ENCODE data around the gene ADGRB3. TPM values are rescaled to one million over a fixed set of nuclear protein-coding genes. Genes with fewer than 3 reads are reported as not detected.

ADGRB3 gene
- total RNA-seq, 1 donor from 2014 or later = 0.20 TPM

GRCh38 chr6:69135927-69136326, 500.8 kb downstream of the ADGRB3 start:
- no peak for ATAC-seq

GRCh38 chr6:69138148-69138547, 503.1 kb downstream of the ADGRB3 start:
- ATAC-seq = no peak

- no peak for ATAC-seq
Measured at GRCh38 chr6:69138893-69139494, 503.9 kb downstream of the ADGRB3 start.

- no peak for ATAC-seq
Measured at GRCh38 chr6:69145062-69145461, 510.0 kb downstream of the ADGRB3 start.

- ATAC-seq = no peak
Measured at GRCh38 chr6:69146385-69146784, 511.3 kb downstream of the ADGRB3 start.

GRCh38 chr6:69155467-69155866, 520.4 kb downstream of the ADGRB3 start:
- ATAC-seq = no peak

- no peak for ATAC-seq
Measured at GRCh38 chr6:69162811-69163210, 527.7 kb downstream of the ADGRB3 start.

GRCh38 chr6:69164564-69165229, 529.6 kb downstream of the ADGRB3 start:
- no peak for ATAC-seq

GRCh38 chr6:69179681-69180080, 544.6 kb downstream of the ADGRB3 start:
- peak; percentile 59 for ATAC-seq

- ATAC-seq = peak; percentile 67
Measured at GRCh38 chr6:69180361-69181067, 545.4 kb downstream of the ADGRB3 start.

GRCh38 chr6:69181964-69182363, 546.9 kb downstream of the ADGRB3 start:
- ATAC-seq = no peak

GRCh38 chr6:69185276-69185675, 550.2 kb downstream of the ADGRB3 start:
- no peak for ATAC-seq

- ATAC-seq = no peak
Measured at GRCh38 chr6:69202768-69203167, 567.7 kb downstream of the ADGRB3 start.

GRCh38 chr6:69216127-69216526, 581.0 kb downstream of the ADGRB3 start:
- no peak for ATAC-seq

- no peak for ATAC-seq
Measured at GRCh38 chr6:69217343-69217742, 582.3 kb downstream of the ADGRB3 start.

- ATAC-seq = no peak
Measured at GRCh38 chr6:69220375-69220774, 585.3 kb downstream of the ADGRB3 start.

- no peak for ATAC-seq
Measured at GRCh38 chr6:69232008-69232407, 596.9 kb downstream of the ADGRB3 start.

GRCh38 chr6:69232496-69232895, 597.4 kb downstream of the ADGRB3 start:
- ATAC-seq = no peak

- peak; percentile 64 for ATAC-seq
Measured at GRCh38 chr6:69232911-69233448, 597.9 kb downstream of the ADGRB3 start.

- ATAC-seq = no peak
Measured at GRCh38 chr6:69238067-69238466, 603.0 kb downstream of the ADGRB3 start.

GRCh38 chr6:69246983-69247382, 611.9 kb downstream of the ADGRB3 start:
- ATAC-seq = no peak

GRCh38 chr6:69261010-69261409, 625.9 kb downstream of the ADGRB3 start:
- ATAC-seq = no peak

- ATAC-seq = no peak
Measured at GRCh38 chr6:69263297-69263696, 628.2 kb downstream of the ADGRB3 start.

GRCh38 chr6:69265090-69265489, 630.0 kb downstream of the ADGRB3 start:
- ATAC-seq = no peak
